H1 (cell line): Measurements from ENCODE around the gene TRAPPC6A. TPM values are rescaled to one million over a fixed set of nuclear protein-coding genes. Genes with fewer than 3 reads are reported as not detected.

Source experiments
- ASH2L ChIP-seq: fragments of 200-600, 300-600 bp; sonication (generic); IDR thresholded peaks from one replicate; pipeline ENCODE4 v1.7.1; 2017; ENCODE audit warnings: low read length
- BACH1 ChIP-seq: IDR thresholded peaks from 2 replicates; pipeline ENCODE4 v1.6.1; 2012; ENCODE audit warnings: low read length, improper control_type of control experiment
- CBX5 ChIP-seq: fragments of 300-800, 300-1000 bp; sonication (generic); IDR thresholded peaks from 2 replicates; pipeline ENCODE4 v1.7.1; 2016; ENCODE audit warnings: antibody characterized with exemption, low read length, low read depth
- CHD1 ChIP-seq: IDR thresholded peaks from 2 replicates; pipeline ENCODE4 v1.6.1; 2012; ENCODE audit warnings: low read depth, low read length, improper control_type of control experiment
- GTF2F1 ChIP-seq: IDR thresholded peaks from 2 replicates; pipeline ENCODE4 v1.6.1; 2012; ENCODE audit warnings: low read depth, low read length, improper control_type of control experiment, borderline replicate concordance
- KDM1A ChIP-seq: fragments of 200-600, 300-600 bp; sonication (generic); IDR thresholded peaks from 2 replicates; pipeline ENCODE4 v1.7.1; 2016; ENCODE audit warnings: mild to moderate bottlenecking, low read length, borderline replicate concordance
- KDM5A ChIP-seq: fragments of 200-600 bp; IDR thresholded peaks from 2 replicates; pipeline ENCODE4 v1.7.1; 2012; ENCODE audit warnings: mild to moderate bottlenecking, low read length, inconsistent platforms, mixed read lengths
- NRF1 ChIP-seq: IDR thresholded peaks from 2 replicates; pipeline ENCODE4 v1.6.1; 2011; ENCODE audit warnings: mild to moderate bottlenecking, low read depth, low read length, improper control_type of control experiment
- RBBP5 ChIP-seq: IDR thresholded peaks from 2 replicates; pipeline ENCODE4 v1.7.1; 2012; ENCODE audit warnings: low read depth, mild to moderate bottlenecking, inconsistent platforms, low read length, moderate library complexity, borderline replicate concordance
- RFX5 ChIP-seq: IDR thresholded peaks from 2 replicates; pipeline ENCODE4 v1.6.1; 2011; ENCODE audit warnings: low read depth, low read length, improper control_type of control experiment, borderline replicate concordance
- RNF2 ChIP-seq: fragments of 200-900, 300-1000 bp; sonication (generic); IDR thresholded peaks from 2 replicates; pipeline ENCODE4 v1.7.1; 2016; ENCODE audit warnings: borderline replicate concordance, low read depth, mild to moderate bottlenecking, antibody characterized with exemption, low read length; ENCODE audit not compliant: poor library complexity, severe bottlenecking; ENCODE audit errors: missing control alignments
- SIRT6 ChIP-seq: IDR thresholded peaks from one replicate; pipeline ENCODE4 v1.7.1; 2012; ENCODE audit warnings: low read length, inconsistent platforms
- SIX5 ChIP-seq: IDR thresholded peaks from 2 replicates; pipeline ENCODE4 v1.6.1; 2011; ENCODE audit warnings: mild to moderate bottlenecking, low read depth, low read length
- SP2 ChIP-seq: IDR thresholded peaks from 2 replicates; pipeline ENCODE4 v1.6.1; 2012; ENCODE audit warnings: mild to moderate bottlenecking, low read length, inconsistent platforms
- SRF ChIP-seq: IDR thresholded peaks from 2 replicates; pipeline ENCODE4 v1.6.1; 2011; ENCODE audit warnings: mild to moderate bottlenecking, low read depth, low read length, moderate library complexity
- SUZ12 ChIP-seq: fragments of 200-600 bp; sonication (generic); IDR thresholded peaks from 2 replicates; pipeline ENCODE4 v1.6.1; 2012; ENCODE audit warnings: mild to moderate bottlenecking, inconsistent platforms, low read length, moderate library complexity, mixed read lengths
- TAF7 ChIP-seq: optimal IDR thresholded peaks from 2 replicates; pipeline ENCODE3; 2011; ENCODE audit warnings: low read depth, mild to moderate bottlenecking, inconsistent platforms, low read length, moderate library complexity, borderline replicate concordance
- TBP ChIP-seq: IDR thresholded peaks from 2 replicates; pipeline ENCODE4 v1.6.1; 2011; ENCODE audit warnings: low read depth, low read length, improper control_type of control experiment
- ZNF274 ChIP-seq: IDR thresholded peaks from 2 replicates; pipeline ENCODE4 v1.7.0; 2012; ENCODE audit warnings: low read length, borderline replicate concordance; ENCODE audit errors: extremely low read depth
- polyA plus RNA-seq, 7 experiments: library from polyadenylated mRNA; depleted of rRNA in 3 of 7; stranded (reverse) in 5 of 7; unstranded in 2 of 7; fragments of >200 nt in 5 of 7; fragments of 200-250 nt in 2 of 7; gene quantifications; 1 replicate in 5 of 7; 2 replicates in 1 of 7; 4 replicates in 1 of 7; pipeline versions ENCODE4 v1.2.1 to v1.2.3, GENCODE V29; 2011 to 2013; ENCODE audit warnings: missing spikeins in 2 of 7, mixed read lengths in 2 of 7
- total RNA-seq: library from RNA; stranded (reverse); fragmentation: NEBNext Ultra II Directional; extraction: Animal tissue kit (Norgen Biotek cat#: 25700); gene quantifications from 2 replicates; pipeline ENCODE4 v1.2.1, GENCODE V29; 2021
- TF ChIP-seq, protein P1 (sequence below): IDR thresholded peaks from 2 replicates; pipeline ENCODE4 v1.6.1; 2012; ENCODE audit warnings: inconsistent platforms
- TF ChIP-seq, protein P2 (sequence below): IDR thresholded peaks from 2 replicates; pipeline ENCODE4 v1.6.1; 2012; ENCODE audit warnings: inconsistent platforms
- TF ChIP-seq, protein P3 (sequence below): IDR thresholded peaks from 2 replicates; pipeline ENCODE4 v1.6.1; 2011; ENCODE audit warnings: low read depth, mild to moderate bottlenecking, low read length; ENCODE audit not compliant: insufficient read depth

TRAPPC6A gene
- total and polyA plus RNA-seq, 2 of the 8 experiments (the other 6 are each of a cell fraction or from before 2014, with no cell fraction given) = 31.8 to 130 TPM

DNA sequence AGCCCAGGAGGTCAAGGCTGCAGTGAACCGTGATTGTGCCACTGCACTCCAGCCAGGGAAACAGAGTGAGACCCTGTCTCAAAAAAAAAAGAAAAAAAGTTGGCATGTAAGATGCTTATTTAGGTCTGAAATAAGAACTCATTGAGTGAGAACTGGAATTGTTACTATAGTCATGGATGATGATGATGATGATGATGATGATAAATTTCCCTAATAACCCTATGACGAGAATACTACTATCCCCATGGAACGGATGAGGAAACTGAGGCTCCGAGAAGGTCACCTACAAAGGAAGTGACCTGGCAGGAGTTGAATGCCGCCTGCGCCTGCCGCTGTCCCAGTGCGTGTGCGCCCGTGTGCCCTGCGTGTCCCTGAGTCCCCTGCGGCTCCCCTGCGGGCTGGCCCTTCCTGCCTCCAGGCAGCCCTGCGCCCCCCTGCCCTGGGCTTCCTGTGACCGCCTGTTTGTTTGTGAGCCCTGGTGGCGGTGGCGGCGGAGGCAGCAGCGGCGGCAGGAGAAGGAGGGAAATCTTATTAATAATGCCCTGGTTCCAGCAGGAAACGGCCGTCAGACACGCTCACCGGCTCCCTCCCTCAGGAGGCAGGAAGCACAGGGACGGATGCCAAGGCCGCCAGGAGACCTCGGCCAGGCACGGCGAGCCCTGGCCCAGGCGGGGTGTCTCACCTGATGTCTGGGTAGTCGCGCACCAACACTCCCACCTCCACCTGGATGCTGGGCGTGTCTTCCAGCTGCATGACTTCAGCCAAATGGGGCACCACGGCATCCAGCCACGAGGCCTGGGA is 37.6 kb upstream of the TRAPPC6A start (continued):
- TF ChIP-seq RNF2 = peak; percentile 61
- no peak for TF ChIP-seq NRF1
- TF ChIP-seq RBBP5 = peak; percentile 89
- TF ChIP-seq ZNF274 = no peak
- no peak for TF ChIP-seq KDM5A
- TF ChIP-seq RFX5 = no peak
- TF ChIP-seq SIRT6 = no peak
- TF ChIP-seq CHD1 = no peak
- TF ChIP-seq, protein P1, sequence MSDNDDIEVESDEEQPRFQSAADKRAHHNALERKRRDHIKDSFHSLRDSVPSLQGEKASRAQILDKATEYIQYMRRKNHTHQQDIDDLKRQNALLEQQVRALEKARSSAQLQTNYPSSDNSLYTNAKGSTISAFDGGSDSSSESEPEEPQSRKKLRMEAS = peak; percentile 49; the same call in 1 of the 2 replicates
- no peak for TF ChIP-seq SIX5
- TF ChIP-seq, protein P2, sequence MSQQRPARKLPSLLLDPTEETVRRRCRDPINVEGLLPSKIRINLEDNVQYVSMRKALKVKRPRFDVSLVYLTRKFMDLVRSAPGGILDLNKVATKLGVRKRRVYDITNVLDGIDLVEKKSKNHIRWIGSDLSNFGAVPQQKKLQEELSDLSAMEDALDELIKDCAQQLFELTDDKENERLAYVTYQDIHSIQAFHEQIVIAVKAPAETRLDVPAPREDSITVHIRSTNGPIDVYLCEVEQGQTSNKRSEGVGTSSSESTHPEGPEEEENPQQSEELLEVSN = peak; percentile 42; the same call in 1 of the 2 replicates
- no peak for TF ChIP-seq TAF7
- TF ChIP-seq ASH2L = peak; percentile 64
- TF ChIP-seq GTF2F1 = no peak
- no peak for TF ChIP-seq SRF
- TF ChIP-seq BACH1 = no peak
- TF ChIP-seq CBX5 = no peak
- no peak for TF ChIP-seq TBP
- peak; percentile 56; the same call in 1 of the 2 replicates for TF ChIP-seq SUZ12
- TF ChIP-seq KDM1A = 0 out of 2 replicates have a peak, but pooled peaks have one; percentile 25
- no peak for TF ChIP-seq SP2
- TF ChIP-seq, protein P3, sequence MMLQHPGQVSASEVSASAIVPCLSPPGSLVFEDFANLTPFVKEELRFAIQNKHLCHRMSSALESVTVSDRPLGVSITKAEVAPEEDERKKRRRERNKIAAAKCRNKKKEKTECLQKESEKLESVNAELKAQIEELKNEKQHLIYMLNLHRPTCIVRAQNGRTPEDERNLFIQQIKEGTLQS = no peak
